DOHH2 (cell line): ENCODE results near the gene ORC3.

ENCODE experiments used
- H3F3A ChIP-seq: fragments of 200-600 bp; sonication (generic), shearing (Covaris generic); 2 replicates; pipeline ENCODE4 v1.6.0; 2016; ENCODE audit warnings: antibody characterized with exemption, mild to moderate bottlenecking; ENCODE audit not compliant: control insufficient read depth, insufficient read depth
- H3K27ac ChIP-seq: fragments of 200-600 bp; sonication (generic); 2 replicates; pipeline ENCODE4 v1.5.1; 2014; ENCODE audit warnings: low read depth, mild to moderate bottlenecking, low read length, moderate library complexity
- H3K27me3 ChIP-seq: fragments of 200-600 bp; sonication (generic); 2 replicates; pipeline ENCODE4 v1.6.1; 2014; ENCODE audit warnings: mild to moderate bottlenecking, low read length, mixed read lengths; ENCODE audit not compliant: control insufficient read depth
- H3K36me3 ChIP-seq: fragments of 200-600 bp; sonication (generic); 2 replicates; pipeline ENCODE4 v1.6.1; 2014; ENCODE audit warnings: mild to moderate bottlenecking, low read length, moderate library complexity, mixed read lengths; ENCODE audit not compliant: control insufficient read depth
- H3K4me1 ChIP-seq: fragments of 200-600 bp; sonication (generic); 2 replicates; pipeline ENCODE4 v1.6.1; 2014; ENCODE audit warnings: mild to moderate bottlenecking, low read length, mixed read lengths; ENCODE audit not compliant: control insufficient read depth
- H3K4me2 ChIP-seq: fragments of 200-600 bp; sonication (generic); 2 replicates; pipeline ENCODE4 v1.6.0; 2014; ENCODE audit warnings: mild to moderate bottlenecking, low read length, moderate library complexity
- H3K4me3 ChIP-seq: fragments of 200-600 bp; sonication (generic); 2 replicates; pipeline ENCODE4 v1.5.1; 2014; ENCODE audit warnings: mild to moderate bottlenecking, low read length, mixed read lengths
- H3K79me2 ChIP-seq: fragments of 200-600 bp; sonication (generic); 2 replicates; pipeline ENCODE4 v1.6.1; 2014; ENCODE audit warnings: mild to moderate bottlenecking, low read length, mixed read lengths; ENCODE audit not compliant: control insufficient read depth
- H3K9me2 ChIP-seq: fragments of 200-600 bp; sonication (generic); replicated peaks from 2 replicates; pipeline ENCODE4 v1.6.1; 2014; ENCODE audit warnings: mild to moderate bottlenecking, low read length, mixed read lengths; ENCODE audit not compliant: control insufficient read depth
- H3K9me3 ChIP-seq: fragments of 200-600 bp; sonication (generic); 2 replicates; pipeline ENCODE4 v1.6.1; 2014; ENCODE audit warnings: antibody characterized with exemption, low read length, mixed read lengths; ENCODE audit not compliant: control insufficient read depth, insufficient read depth
- H4K20me1 ChIP-seq: fragments of 200-600 bp; sonication (generic); 2 replicates; pipeline ENCODE4 v1.6.0; 2014; ENCODE audit warnings: low read depth, mild to moderate bottlenecking, antibody characterized with exemption, low read length, moderate library complexity; ENCODE audit not compliant: control insufficient read depth, insufficient read depth
- EZH2phosphoT487 ChIP-seq: fragments of 200-600 bp; sonication (generic); IDR thresholded peaks from 2 replicates; pipeline ENCODE4 v1.6.1; 2017; ENCODE audit warnings: borderline replicate concordance, mild to moderate bottlenecking, antibody characterized with exemption, low read length, moderate library complexity, mixed read lengths
- TF ChIP-seq, protein P1 (sequence below): fragments of 200-600 bp; sonication (generic); IDR thresholded peaks from one replicate; pipeline ENCODE4 v1.5.1; 2014; ENCODE audit warnings: antibody characterized with exemption, mild to moderate bottlenecking, low read depth, low read length; ENCODE audit not compliant: poor library complexity, severe bottlenecking

Gene ORC3

DNA sequence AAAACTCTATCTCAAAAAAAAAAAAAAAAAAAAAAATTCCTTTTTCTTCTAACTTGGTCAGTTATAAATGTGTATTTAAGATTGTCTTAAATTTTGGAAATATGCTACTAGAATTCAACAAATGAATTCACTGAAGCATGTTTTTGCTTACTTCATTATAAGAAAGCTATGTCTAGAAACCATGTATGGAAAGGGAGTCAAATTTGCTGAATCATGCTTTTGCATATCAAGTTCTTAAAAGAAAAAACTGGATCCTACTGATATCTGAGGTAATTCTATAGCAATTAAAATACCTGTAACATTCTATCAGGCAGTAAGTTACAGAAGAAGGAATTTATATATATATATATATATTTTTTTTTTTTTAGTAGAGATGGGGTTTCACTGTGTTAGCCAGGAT lies 84.4 kb downstream of the ORC3 start:
- Histone ChIP-seq H3K36me3 (peaks cover 94% of the 10 kb centered on the region), H3K9me3 (no peaks in the 10 kb centered on the region), H3K4me2 (no peak overlapping the region), H3K4me1 (0 out of 2 replicates have a peak, but pooled peaks cover 4% of the 10 kb centered on the region), H3K4me3 (no peak overlapping the region), H3K9me2 (no peaks in the 10 kb centered on the region), H3K79me2 (peaks cover 33% of the 10 kb centered on the region), H4K20me1 (peaks cover 10% of the 10 kb centered on the region; the same call in 1 of the 2 replicates), H3K27me3 (no peaks in the 10 kb centered on the region), H3F3A (peaks cover 62% of the 10 kb centered on the region), H3K27ac (no peak overlapping the region)
- TF ChIP-seq, protein P1, sequence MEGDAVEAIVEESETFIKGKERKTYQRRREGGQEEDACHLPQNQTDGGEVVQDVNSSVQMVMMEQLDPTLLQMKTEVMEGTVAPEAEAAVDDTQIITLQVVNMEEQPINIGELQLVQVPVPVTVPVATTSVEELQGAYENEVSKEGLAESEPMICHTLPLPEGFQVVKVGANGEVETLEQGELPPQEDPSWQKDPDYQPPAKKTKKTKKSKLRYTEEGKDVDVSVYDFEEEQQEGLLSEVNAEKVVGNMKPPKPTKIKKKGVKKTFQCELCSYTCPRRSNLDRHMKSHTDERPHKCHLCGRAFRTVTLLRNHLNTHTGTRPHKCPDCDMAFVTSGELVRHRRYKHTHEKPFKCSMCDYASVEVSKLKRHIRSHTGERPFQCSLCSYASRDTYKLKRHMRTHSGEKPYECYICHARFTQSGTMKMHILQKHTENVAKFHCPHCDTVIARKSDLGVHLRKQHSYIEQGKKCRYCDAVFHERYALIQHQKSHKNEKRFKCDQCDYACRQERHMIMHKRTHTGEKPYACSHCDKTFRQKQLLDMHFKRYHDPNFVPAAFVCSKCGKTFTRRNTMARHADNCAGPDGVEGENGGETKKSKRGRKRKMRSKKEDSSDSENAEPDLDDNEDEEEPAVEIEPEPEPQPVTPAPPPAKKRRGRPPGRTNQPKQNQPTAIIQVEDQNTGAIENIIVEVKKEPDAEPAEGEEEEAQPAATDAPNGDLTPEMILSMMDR, result no peak
- TF ChIP-seq EZH2phosphoT487, result no peak

DNA sequence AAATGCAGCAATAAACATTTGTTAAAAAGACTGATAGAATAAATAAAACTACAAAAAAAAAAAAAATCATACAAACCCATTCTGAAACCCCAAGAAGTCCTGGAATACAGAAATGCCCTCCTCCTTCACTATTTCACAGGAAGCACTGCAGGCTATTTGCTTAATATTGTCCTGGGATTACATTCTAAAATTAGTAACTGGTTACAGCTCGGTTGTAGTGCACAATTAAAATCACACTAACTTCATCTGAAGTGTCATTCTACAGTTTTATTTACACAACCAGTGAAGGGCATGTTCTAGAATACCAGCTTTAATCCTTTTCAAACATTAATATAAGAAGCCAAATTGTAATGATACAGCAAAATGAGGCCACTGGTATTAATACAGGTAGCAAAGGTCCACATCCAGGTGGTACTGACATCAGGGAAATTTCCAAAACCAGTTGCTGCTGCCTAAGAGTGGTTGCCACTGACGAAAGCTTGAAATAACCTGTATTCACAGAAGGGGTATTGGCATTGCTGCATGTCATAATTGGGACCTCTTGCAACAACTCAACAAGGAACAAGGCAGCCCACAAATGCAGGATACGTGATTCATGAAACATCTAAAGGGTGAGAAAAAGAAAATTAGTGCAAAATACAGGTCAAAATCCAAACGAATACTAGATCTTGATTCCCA lies 85.2 kb downstream of the ORC3 start:
- no peaks in the 10 kb centered on the region for H3K9me2 ChIP-seq
- H3K27me3 ChIP-seq, result no peaks in the 10 kb centered on the region
- H3K79me2 ChIP-seq, result peaks cover 42% of the 10 kb centered on the region
- peaks cover 61% of the 10 kb centered on the region for H3F3A ChIP-seq
- H3K4me3 ChIP-seq, result no peak overlapping the region
- 0 out of 2 replicates have a peak, but pooled peaks cover 4% of the 10 kb centered on the region for H3K4me1 ChIP-seq
- no peaks in the 10 kb centered on the region for H3K9me3 ChIP-seq
- TF ChIP-seq, protein P1, result no peak
- no peak for TF ChIP-seq EZH2phosphoT487
- peaks cover 12% of the 10 kb centered on the region; the same call in 1 of the 2 replicates for H4K20me1 ChIP-seq
- no peak overlapping the region for H3K27ac ChIP-seq
- no peak overlapping the region for H3K4me2 ChIP-seq
- peaks cover 94% of the 10 kb centered on the region for H3K36me3 ChIP-seq

DNA sequence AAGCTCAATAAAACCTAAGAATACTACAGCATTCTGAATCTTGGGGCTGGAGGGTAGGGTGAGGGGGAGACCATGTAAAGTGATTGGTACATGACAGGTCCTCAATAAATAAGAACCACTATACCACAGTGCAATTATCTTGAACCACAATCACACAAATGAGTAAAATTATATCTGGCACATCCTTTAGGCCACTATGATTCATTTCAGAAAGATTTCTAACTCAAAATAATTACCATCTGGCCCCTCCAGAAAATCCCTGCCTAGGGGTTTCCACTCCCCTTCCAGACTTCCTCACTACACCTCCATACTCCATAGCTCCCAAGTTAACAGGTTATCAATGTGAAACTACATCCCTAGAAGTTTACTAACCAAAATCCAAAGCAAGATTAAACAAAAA lies 92.4 kb downstream of the ORC3 start:
- no peaks in the 10 kb centered on the region for H3K27me3 ChIP-seq
- H3K9me3 ChIP-seq, result no peaks in the 10 kb centered on the region
- peaks cover 43% of the 10 kb centered on the region for H4K20me1 ChIP-seq
- no peak overlapping the region for H3K27ac ChIP-seq
- no peaks in the 10 kb centered on the region for H3K9me2 ChIP-seq
- H3K4me1 ChIP-seq, result peaks cover 33% of the 10 kb centered on the region
- no peak overlapping the region for H3K4me3 ChIP-seq
- H3K79me2 ChIP-seq, result peaks cover 98% of the 10 kb centered on the region
- TF ChIP-seq, protein P1, result no peak
- TF ChIP-seq EZH2phosphoT487, result no peak
- peaks cover 29% of the 10 kb centered on the region for H3F3A ChIP-seq
- no peak overlapping the region for H3K4me2 ChIP-seq
- H3K36me3 ChIP-seq, result peaks cover 97% of the 10 kb centered on the region
